K562 treated with DMSO at 1 percent for 24 hours (cell line): ENCODE measurements around the gene TRPM5. TPM values are rescaled to one million over a fixed set of nuclear protein-coding genes. Genes with fewer than 3 reads are reported as not detected.

Experiments
- total RNA-seq: library from RNA; unstranded; fragments of 300-600 nt; gene quantifications from 2 replicates; pipeline ENCODE4 v1.2.3, GENCODE V29; 2022; ENCODE audit warnings: low read depth; ENCODE audit not compliant: insufficient read depth

TRPM5 gene, protein sequence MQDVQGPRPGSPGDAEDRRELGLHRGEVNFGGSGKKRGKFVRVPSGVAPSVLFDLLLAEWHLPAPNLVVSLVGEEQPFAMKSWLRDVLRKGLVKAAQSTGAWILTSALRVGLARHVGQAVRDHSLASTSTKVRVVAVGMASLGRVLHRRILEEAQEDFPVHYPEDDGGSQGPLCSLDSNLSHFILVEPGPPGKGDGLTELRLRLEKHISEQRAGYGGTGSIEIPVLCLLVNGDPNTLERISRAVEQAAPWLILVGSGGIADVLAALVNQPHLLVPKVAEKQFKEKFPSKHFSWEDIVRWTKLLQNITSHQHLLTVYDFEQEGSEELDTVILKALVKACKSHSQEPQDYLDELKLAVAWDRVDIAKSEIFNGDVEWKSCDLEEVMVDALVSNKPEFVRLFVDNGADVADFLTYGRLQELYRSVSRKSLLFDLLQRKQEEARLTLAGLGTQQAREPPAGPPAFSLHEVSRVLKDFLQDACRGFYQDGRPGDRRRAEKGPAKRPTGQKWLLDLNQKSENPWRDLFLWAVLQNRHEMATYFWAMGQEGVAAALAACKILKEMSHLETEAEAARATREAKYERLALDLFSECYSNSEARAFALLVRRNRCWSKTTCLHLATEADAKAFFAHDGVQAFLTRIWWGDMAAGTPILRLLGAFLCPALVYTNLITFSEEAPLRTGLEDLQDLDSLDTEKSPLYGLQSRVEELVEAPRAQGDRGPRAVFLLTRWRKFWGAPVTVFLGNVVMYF (N-terminal part only)
- not detected in 2 replicates for total RNA-seq

DNA sequence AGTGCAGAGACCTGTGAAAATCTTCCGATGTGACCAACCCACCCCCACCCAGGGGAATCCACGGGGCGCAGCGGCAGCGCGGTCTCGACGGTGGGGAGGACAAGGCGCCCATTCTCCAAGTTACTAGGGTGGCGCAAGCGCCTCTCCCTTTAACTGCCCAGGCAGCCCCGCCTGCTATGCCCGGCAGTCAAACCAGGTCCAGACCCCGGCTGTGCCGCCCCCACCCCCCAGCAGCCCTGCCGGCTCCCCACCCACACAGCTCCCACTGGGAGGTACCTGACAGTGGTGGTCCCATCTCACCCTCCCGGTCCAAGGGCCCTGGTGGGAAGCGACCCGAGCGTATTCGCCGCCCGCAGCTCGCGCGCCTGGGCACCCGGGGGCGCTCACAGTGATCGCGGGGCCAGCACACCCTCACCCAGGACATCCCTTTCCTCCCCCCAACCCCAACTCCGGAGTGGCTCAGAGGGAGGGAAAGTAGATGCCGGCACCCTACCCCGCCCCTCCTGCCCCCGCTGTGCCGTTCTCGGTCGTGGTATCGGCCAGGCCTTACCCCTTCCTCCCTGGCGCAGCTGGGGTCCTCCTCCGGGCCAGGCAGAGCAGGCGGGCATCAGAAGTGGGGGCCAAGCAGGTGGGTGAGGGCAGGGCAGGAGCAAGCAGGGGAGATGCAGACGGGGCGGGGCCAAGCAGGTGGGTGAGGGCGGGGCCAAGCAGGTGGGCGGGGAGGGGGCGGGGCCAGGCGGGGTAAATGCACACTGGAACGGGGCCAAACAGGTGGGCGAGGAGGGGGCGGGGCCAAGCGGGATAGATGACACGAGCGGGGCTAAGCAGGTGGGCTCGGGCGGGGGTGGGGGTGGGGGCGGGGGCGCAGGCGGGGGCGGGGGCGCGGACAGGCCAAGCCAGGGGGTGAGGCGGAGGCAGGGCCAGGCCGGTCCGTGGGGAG is at the start of gene TRPM5:
Gene TRPM5 (minus strand): TSS at position 634 of the 940 bp plus-strand sequence. CDS start 21,478 bp downstream, outside the sequence.

DNA sequence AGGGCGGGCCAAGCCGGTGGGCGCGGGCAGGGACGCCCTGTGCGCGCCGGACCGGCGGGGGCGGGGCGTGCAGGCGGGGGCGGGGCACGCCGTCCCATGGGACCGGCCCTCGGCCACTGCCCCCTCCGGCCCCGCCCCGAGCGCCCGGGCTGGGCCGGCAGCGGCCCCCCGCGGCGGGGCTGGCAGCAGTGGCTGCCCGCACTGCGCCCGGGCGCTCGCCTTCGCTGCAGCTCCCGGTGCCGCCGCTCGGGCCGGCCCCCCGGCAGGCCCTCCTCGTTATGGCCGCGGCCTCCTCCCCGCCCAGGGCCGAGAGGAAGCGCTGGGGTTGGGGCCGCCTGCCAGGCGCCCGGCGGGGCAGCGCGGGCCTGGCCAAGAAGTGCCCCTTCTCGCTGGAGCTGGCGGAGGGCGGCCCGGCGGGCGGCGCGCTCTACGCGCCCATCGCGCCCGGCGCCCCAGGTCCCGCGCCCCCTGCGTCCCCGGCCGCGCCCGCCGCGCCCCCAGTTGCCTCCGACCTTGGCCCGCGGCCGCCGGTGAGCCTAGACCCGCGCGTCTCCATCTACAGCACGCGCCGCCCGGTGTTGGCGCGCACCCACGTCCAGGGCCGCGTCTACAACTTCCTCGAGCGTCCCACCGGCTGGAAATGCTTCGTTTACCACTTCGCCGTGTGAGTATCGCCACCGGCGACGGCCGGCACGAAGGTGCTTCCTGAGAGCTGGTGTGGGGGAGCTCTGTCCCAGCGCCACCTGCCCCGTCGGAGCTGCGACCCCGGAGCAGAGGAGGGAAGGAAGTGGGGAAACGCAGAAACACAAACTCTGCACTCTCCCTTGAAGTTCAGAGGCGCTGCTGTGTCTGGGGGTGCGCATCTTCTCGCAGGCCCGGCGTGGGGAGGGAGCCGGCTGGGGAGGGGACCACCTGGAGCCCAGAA is 769 bp upstream of the TRPM5 start, which contains the start of gene KCNQ1:
Gene KCNQ1 (plus strand): TSS at position 188 of the 925 bp plus-strand sequence. CDS start 91 bp downstream, at position 279.

DNA sequence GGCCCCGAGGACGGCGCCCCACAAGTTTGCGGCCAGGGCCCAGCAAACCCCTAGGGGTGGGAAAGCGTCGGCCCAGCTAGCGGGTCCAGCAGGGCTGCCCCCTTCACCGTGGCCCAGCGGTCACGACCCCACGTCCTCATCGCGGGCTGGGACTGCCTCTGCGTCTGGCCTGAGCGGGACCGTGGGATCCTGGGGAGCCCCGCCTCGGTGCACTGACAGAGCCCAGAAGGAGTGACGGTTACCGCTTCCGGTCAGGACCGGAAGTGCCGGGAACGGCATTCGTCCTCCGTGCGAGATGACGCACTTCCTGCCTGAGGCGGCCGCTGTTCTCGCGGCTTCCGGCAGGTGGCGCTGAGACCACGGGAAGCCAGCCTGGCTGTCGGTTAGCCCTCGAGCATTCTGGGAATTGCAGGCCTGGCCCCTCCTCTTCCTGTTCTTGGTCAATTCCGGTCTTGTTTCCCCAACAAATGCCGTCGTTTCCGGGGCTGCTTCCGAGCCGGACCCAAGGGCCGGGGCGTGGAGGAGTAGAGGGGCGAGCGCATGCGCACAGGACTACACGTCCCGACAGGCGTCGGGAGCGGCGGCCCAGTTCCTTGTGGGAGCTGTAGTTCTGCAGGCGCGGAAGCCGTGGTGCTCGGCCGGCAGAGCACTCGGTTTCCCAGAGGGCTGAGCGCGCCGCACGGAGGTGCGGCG is 44.1 kb downstream of the TRPM5 start, which contains the start of gene TSSC4:
Gene TSSC4 (plus strand): TSS at position 682 of the 693 bp plus-strand sequence. CDS start 1,884 bp downstream, outside the sequence.

Other genes starting within 250 kb of the TRPM5 start
- 0.34 and 0.36 TPM in 2 replicates for gene ASCL2, start 173.9 kb downstream of the TRPM5 start, total RNA-seq
- 0.65 and 0.97 TPM in 2 replicates for gene C11orf21, start 142.6 kb downstream of the TRPM5 start, total RNA-seq
- 0.82 and 2.6 TPM in 2 replicates for gene TSPAN32, start 142.5 kb downstream of the TRPM5 start, total RNA-seq
- gene CD81, start 67.2 kb downstream of the TRPM5 start, total RNA-seq = 238 TPM in 2 replicates
- gene TSSC4, start 43.8 kb downstream of the TRPM5 start, total RNA-seq = 43.9 and 50.6 TPM in 2 replicates
- not detected in 2 replicates for gene KCNQ1, start 494 bp upstream of the TRPM5 start, total RNA-seq